ENCODE results near the gene BPIFA1. TPM values are rescaled to one million over a fixed set of nuclear protein-coding genes. Genes with fewer than 3 reads are reported as not detected.

Gene BPIFA1
- total and polyA plus RNA-seq, 2 of the 8 experiments (the other 6 are each of a cell fraction or from before 2014, with no cell fraction given): not detected

- CTCF ChIA-PET (ENCODE audit: partially characterized antibody): interaction anchor here (0.7 to 4.4 kb wide), 7 partner anchors 10 to 72 kb away, joined by 3 to 32 read pairs (median 3); no protein-coding TSS in a partner anchor
- FAIRE-seq: no peak
These were observed 48.5 kb downstream of the BPIFA1 start for GRCh38 chr20:33284284-33284683.

More at GRCh38 chr20:33284284-33284683, 48.5 kb downstream of the BPIFA1 start:
- H3K4me2 ChIP-seq (ENCODE audit: insufficient read depth in 1 of 2, low read depth in 2 of 2, low read length in 2 of 2): no peak overlapping the region
- H3K9me3 ChIP-seq (ENCODE audit: insufficient read depth in 2 of 2, low read depth in 1 of 2, low read length in 1 of 2): no peaks in the 10 kb centered on the region
- no peak overlapping the region for H4K91ac ChIP-seq (replicated peaks; ENCODE audit: insufficient read length, low read length)
- no peak overlapping the region for H4K5ac ChIP-seq (ENCODE audit: insufficient read length, low read depth, low read length)
- no peaks in the 10 kb centered on the region for H3K79me2 ChIP-seq (ENCODE audit: control insufficient read depth in 1 of 2, insufficient read depth in 2 of 2, low read length in 2 of 2)
- no peak overlapping the region for H2BK20ac ChIP-seq (ENCODE audit: low read length)
- H3K4me1 ChIP-seq (replicated peaks in 1 of 4; ENCODE audit: control insufficient read depth in 3 of 4, insufficient read depth in 4 of 4, low read length in 3 of 4): peaks cover 0 to 2% (median 0%) of the 10 kb centered on the region in 4 experiments; a peak in 3 of 7 replicates
- no peak overlapping the region for H3K18ac ChIP-seq (ENCODE audit: extremely low read depth, low read length)
- no peak overlapping the region for H4K8ac ChIP-seq (ENCODE audit: extremely low read depth, insufficient read depth, low read length)
- H2AFZ ChIP-seq (ENCODE audit: low read length): no peak overlapping the region
- POLR2A ChIA-PET (ENCODE audit: partially characterized antibody): interaction anchor here (0.8 kb wide), 1 partner anchor 10 kb away, joined by 4 read pairs; no protein-coding TSS in a partner anchor
- H2BK120ac ChIP-seq (replicated peaks; ENCODE audit: low read depth, low read length): no peak overlapping the region
- H3K14ac ChIP-seq (ENCODE audit: insufficient read length): no peak overlapping the region
- no peaks in the 10 kb centered on the region for H3K36me3 ChIP-seq (ENCODE audit: control insufficient read depth in 2 of 4, insufficient read depth in 4 of 4, low read length in 3 of 4)
- no peak for DNase-seq (ENCODE audit: low read depth in 1 of 2, low spot score in 2 of 2)
- no peaks in the 10 kb centered on the region for H3K79me1 ChIP-seq (ENCODE audit: low read depth, low read length)
- H3K27me3 ChIP-seq (replicated peaks in 1 of 4; ENCODE audit: control insufficient read depth in 3 of 4, extremely low read depth in 1 of 4, insufficient read depth in 3 of 4, low read length in 3 of 4): no peaks in the 10 kb centered on the region
- H3K4me3 ChIP-seq (ENCODE audit: extremely low read depth in 1 of 4, insufficient read depth in 2 of 4, low read depth in 3 of 4, low read length in 4 of 4): no peak overlapping the region
- H3K9ac ChIP-seq (replicated peaks in 1 of 4; ENCODE audit: extremely low read depth in 1 of 4, low read depth in 3 of 4, low read length in 3 of 4): no peak overlapping the region
- H2BK12ac ChIP-seq (ENCODE audit: low read depth, low read length): no peak overlapping the region
- H2BK5ac ChIP-seq (ENCODE audit: low read depth, low read length): no peak overlapping the region
- TF ChIP-seq BRCA1 (IDR thresholded peaks at IDR 0.05; ENCODE audit: low read depth, low read length): no peak
- TF ChIP-seq RBBP5 (IDR thresholded peaks at IDR 0.05; ENCODE audit: borderline replicate concordance, low read depth, low read length): no peak
- no peak for TF ChIP-seq ZNF274 (IDR thresholded peaks at IDR 0.05; ENCODE audit: borderline replicate concordance, extremely low read depth, low read length)
- TF ChIP-seq SP1 (IDR thresholded peaks at IDR 0.05; ENCODE audit: low read depth, low read length): no peak
- no peak overlapping the region for H3K4ac ChIP-seq (replicated peaks; ENCODE audit: insufficient read length, low read depth, low read length)
- WGBS, 2 experiments (ENCODE audit: extremely low coverage in 1 of 2, insufficient coverage in 1 of 2, insufficient read length in 1 of 2, insufficient replicate concordance in 2 of 2, low coverage in 1 of 2, low lambda C conversion rate in 2 of 2, missing lambda C conversion rate in 1 of 2): 85% methylated on average over 4 of the region's 4 CpGs; no CpG with 5 or more reads in 1 of the 2 experiments
- no peak overlapping the region for H3K56ac ChIP-seq (replicated peaks; ENCODE audit: insufficient read length, low read depth, low read length)
- no peak overlapping the region for H3K27ac ChIP-seq (ENCODE audit: low read depth, low read length)
- no peaks in the 10 kb centered on the region for H3K23me2 ChIP-seq (ENCODE audit: low read depth, low read length)
- no peak overlapping the region for H2BK15ac ChIP-seq (ENCODE audit: low read length)
- H2AK5ac ChIP-seq (ENCODE audit: low read depth, low read length): no peak overlapping the region
- no peaks in the 10 kb centered on the region for H4K20me1 ChIP-seq (replicated peaks in 1 of 2; ENCODE audit: control insufficient read depth in 1 of 2, insufficient read depth in 2 of 2, low read length in 2 of 2)
- no peak overlapping the region for H3K23ac ChIP-seq (ENCODE audit: insufficient read length)
